DMS53 treated with DMSO at 0.1 percent for 48 hours (cell line): ENCODE measurements around the gene ZNF280A.
"Not testable (repeated sequence)": the region's sequence is repeated elsewhere in the genome, so short reads cannot be mapped to it uniquely, and the experiment has no call there.

Source experiments
- DNase-seq: peaks from one replicate; lab custom pipeline; 2025; ENCODE audit not compliant: unreplicated experiment; lab: John Stamatoyannopoulos, UW

The ZNF280A gene

GRCh38 chr22:22471104-22471503 lies 49.0 kb downstream of the ZNF280A start:
- DNase-seq: not testable (repeated sequence)

DNA sequence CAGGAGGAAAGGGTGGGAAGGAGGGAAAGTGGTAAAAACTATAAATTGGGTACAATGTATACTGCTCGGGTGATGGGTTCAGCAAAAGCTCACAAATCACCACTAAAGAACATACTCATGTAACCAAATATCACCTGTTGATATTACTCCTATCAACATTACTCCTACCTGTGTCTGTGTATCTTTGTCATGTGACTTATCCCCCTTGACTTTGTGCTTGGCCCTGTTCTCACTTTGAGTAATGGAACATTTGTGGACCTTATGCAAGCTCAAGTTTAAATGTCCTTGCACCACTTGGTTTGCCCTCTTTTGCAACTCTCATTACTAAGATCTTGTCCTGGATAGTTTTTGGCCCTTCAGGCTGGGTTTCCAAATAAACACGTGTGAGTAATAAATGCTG lies 50.5 kb downstream of the ZNF280A start:
- no peak for DNase-seq

DNA sequence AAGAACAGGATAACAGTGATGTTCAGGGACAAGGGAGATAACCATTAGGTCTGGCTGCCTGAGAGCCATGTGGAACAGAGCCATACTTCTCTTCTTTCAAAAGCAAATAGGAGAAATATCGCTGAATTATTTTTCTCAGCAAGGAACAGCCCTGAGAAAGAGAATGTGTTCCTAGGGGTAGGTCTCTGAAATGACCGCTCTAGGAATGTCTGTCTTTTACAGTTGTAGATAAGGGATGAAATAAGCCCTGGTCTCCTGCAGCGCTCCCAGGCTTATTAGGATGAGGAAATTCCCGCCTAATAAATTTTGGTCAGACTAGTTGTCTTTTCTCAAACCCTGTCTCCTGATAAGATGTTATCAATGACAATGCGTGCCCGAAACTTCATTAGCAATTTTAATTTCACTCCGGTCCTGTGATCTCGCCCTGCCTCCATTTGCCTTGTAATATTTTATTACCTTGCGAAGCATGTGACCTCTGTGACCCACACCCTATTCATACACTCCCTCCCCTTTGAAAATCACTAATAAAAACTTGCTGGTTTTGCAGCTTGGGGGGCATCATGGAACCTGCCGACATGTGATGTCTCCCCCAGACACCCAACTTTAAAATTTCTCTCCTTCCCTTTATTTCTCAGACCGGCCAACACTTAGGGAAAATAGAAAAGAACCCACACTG lies 51.1 kb downstream of the ZNF280A start:
- DNase-seq: not testable (repeated sequence)

DNA sequence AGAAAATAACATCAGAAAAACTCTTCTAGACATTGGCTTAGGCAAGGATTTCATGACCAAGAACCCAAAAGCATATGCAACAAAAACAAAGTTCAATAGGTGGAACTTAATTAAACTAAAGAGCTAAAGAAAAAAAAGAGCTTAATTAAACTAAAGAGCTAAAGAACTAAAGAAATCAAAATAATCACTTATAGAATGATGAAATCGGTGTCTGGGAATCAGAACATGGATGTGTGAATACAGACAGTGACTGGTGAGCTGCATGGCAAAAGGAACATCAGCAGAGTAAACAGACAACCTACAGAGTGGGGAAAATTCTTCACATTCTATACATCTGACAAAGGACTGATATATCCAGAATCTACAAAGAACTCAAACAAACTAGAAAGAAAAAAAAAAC lies 53.0 kb downstream of the ZNF280A start:
- no peak for DNase-seq

- no peak for DNase-seq
Observed at GRCh38 chr22:22465782-22466181, 54.3 kb downstream of the ZNF280A start.

- DNase-seq: no peak
Observed at GRCh38 chr22:22465094-22465602, 54.9 kb downstream of the ZNF280A start.

DNA sequence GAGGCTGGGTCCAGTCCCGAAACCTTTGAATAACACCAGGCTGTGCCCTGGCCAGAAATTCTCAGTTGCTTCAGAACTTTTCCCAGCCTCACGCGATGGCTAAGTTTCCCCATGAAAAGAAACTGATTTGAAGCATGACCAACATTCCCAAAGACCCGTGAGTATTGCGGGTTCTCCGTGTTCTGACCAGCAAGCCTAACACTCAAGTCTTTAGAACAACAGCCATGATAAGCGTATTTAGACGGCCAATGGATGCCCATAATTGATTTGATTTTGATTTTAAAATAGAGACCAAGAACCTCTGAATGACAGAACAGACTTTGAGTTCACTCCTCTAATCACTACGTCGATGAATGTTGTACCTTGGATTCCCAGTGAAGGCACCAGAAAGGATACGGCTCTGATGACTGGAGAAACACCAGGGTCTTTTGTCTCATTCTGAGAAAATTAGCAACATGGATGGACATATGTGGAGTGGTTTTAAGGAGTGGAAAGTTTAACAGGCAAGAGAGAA lies 55.5 kb downstream of the ZNF280A start:
- DNase-seq: no peak

DNA sequence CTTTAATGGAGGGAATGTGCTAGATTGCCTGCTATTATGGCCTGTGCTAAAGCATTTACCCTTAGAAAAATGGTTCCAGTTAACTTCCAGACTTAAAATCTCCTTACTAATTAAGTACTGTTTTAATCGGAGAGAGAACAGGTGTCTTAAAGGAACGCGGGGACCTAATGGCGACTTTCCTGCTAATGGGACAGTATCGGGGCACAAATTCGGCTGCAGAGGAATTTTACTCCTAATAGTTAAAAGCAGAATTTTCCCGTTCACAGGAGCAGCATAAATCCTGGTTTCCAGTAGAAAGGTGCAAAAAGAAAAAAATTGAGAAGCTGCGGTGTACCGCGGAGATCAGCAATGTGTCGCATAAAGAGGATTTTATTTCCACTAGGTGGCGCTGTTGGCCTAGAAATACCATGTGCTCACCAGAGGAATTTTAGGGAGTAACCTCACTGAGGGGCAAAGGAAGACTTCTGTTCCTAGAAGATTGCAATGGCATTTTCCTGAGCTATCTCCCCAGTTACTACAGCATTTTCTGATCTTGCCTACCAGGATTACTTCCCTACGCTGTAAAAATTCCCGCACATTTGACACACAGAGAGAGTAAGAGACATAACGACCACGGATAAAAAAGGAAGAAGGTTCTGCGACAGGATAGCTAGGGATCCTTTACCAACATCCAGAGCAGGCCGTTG lies 56.1 kb downstream of the ZNF280A start:
- DNase-seq: peak; percentile 16
